HG02943 (cell line): Measurements from ENCODE around the gene MCM9.

Source experiments
- ATAC-seq: cut with Tn5 transposase; IDR thresholded peaks from one replicate; pipeline ENCODE4 v1.9.1; 2021; ENCODE audit warnings: mild to moderate bottlenecking, low read depth, moderate library complexity; ENCODE audit not compliant: unreplicated experiment

Gene MCM9

DNA sequence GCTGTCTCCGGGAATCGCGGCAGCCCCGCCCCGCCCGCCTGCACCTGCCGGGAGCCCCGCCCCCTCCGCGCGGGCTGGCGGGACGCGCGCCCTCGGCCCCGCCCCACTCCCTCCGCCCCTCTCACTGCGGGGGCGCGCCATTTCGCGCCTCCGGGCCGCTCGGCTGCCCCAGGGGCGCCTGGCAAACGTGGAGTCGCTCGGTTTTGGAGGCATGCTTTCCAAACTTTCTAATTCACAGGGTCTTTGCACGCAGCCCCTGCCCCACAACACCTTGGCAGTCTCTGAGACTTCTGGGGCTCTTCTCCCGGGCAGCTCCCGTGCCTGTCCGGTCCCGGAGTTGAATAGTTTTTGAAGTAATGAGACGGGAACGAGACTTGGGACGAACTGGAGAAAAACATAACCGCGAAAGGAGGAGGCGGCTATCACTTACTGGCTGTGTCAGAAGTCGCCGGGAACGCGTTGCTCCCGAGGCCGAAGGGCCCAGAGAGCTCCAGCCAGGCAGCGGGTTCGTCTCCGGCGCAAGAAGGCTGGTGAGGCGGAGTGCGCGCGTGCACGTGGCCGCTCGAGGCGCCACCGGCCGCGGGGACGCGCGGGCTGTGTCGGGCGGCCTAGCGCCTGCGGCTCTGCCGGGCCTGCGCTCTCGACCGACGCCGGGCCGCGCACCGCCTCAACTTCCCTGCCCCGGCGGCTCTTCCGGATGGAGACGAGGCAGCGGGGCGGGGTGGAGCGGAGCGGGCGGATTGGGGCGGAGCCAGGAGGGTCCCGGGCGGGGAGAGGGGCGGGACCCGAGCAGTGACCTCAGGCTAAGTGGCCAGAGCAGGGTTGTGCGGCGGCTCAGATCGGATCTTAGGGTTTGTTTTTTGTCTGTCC lies at the start of gene MCM9:
TSS of gene MCM9 (minus strand) at position 699 of the 870 bp plus-strand sequence. CDS start 3,436 bp downstream, outside the sequence.
- peak; percentile 91 for ATAC-seq

DNA sequence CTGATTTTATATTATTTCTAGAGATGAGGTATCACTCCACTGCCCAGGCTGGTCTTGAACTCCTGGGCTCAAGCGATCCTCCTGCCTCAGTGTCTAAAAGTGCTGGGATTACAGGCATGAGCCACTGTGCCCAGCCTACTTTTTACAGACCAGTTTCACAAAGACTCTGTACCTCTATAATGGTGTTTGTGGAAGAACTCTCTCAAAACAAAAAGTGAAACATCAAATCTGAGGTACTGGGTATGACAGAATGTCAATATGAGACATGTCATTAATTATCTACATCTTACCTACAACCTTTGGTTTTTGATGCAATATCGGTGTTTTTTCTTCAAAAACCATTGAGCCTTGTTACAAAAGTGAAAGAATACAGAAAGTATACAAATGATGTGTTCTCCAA lies 49.4 kb upstream of the MCM9 start:
- no peak for ATAC-seq

DNA sequence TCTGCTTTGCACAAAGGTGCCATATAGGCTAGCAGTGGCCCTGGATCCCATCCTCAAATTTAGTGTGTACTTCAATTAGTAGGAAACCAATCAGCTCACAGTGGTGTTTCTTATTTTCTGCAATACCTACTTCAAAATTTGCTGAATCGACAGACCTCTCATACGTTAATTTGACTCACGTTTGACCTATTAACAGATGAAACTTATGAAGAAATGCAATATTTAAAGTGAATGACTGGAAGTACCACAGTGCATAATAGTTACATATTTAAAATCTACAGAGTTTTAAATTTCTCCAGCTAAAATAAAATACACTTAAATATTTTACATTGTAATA lies 47.6 kb upstream of the MCM9 start:
- ATAC-seq, result no peak

DNA sequence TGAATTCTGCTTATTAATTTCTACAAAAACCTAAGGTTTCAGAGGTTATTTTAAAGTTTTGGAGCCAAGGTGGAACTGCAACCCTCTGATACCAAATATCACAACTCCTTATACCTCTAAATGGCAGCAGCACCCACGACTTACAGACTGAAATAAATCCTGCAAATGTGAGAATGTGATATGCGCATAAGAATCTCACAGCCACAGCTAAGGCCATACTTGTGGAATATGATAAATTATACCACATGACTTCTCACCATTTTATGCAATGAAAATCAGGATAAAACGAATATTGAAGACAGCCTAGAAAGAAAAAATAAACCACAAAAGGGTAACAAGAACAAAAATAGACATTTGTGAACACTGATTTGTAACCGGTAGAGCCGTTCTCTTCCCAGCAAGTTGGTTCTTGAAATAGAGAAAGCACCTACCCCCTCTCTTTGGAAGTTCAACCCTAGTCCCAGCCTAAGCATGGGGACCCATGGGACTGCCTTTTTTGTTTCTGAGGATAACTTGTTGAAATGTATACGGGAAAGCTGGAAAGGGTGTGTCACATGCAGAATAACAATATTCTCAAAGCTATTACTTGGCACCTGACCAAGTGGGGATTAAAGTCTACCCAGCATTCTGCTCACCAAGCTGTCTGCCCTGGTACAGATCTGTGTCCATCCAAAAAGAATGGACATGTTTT lies 47.1 kb upstream of the MCM9 start:
- no peak for ATAC-seq

DNA sequence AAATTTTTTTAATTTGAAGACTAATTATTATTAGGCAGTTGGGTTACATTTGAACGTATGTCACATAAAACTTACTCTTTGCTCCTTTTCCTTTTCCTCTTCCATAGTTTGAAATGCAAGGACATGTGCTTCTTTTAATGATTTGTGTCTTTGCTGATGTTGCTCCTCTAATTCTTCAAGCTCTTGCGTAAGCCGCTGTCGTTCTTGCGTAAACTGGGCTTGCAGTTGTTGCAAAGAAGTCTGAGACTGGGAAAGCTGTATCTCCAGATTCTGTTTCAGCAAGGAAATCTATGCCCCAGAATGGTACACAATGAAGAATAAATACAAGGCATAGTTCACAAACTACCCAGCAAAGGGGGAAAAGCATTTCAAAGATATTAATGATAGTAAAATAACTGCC lies 45.1 kb upstream of the MCM9 start:
- ATAC-seq, result no peak

DNA sequence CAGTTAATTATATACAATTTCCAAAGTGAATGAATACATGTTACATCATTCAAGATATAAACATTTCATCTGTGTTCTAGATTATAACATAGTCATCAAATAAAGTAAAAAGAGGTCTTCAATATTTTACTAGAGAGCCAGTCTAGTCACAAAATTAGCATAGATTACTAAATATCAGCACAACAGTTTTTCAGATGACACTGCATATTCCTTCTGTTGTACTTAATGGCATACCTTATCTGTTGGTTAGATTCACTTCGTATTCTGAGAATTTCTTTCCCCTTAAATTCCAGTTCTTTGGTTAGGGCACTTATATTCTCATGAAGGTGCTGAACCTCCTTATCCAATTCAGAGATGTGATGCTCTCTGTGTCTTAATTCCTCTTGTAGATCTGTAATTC lies 39.8 kb upstream of the MCM9 start:
- ATAC-seq, result no peak

DNA sequence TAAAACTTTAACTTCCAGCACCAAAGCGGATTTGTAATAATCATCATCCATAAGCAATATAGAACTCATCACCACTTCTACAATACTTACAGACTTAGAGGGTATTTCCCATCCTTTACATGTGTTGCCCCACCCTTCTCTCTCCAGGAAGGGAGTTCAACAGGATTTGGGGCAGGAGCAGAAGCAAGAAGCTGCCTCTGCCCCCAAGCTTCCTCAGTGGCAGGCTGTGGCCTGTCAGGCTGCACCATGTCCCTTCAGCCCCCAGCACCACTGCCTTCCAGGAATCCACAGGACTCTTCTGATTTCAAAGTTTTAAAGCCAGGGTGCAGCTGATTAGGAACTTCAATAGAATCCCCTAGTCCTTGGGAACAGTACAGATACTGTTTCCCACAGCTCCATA lies 36.7 kb upstream of the MCM9 start:
- no peak for ATAC-seq

DNA sequence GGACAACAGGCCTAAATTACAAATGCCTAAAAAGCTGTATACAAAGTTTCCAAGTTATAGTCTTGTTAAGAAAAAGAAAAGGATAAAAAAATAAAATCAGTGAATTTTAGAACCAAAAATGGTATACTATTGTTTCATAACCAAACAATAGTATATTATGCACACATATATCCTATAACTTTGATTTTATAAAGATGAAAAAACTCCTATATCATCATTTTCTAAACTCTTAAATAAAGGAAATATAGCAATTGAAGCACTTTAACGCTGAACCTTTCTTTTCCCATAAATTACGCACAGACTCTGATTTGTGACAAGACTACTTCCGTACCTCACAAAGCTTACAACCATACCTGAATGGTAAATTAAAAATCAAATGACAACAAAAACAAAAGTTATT lies 35.9 kb upstream of the MCM9 start:
- no peak for ATAC-seq

DNA sequence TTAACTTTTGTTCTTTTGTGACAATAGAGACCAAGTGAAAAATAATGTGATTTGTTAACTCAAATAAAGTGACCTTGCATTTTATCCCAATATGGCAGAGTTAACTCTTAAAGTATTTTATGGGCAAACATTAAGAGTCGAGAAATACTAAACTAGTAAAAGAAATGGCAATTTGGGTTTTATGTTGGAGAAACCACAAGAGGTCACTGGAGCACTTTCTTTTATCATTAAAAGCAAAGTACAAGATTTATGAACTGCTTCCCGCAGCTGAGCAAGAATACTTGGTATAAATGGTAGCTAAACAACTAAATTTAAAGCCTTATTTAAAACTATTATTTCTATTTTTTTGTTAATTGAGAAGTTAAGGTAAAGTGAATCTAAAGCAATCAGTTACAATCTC lies 33.5 kb upstream of the MCM9 start:
- no peak for ATAC-seq

DNA sequence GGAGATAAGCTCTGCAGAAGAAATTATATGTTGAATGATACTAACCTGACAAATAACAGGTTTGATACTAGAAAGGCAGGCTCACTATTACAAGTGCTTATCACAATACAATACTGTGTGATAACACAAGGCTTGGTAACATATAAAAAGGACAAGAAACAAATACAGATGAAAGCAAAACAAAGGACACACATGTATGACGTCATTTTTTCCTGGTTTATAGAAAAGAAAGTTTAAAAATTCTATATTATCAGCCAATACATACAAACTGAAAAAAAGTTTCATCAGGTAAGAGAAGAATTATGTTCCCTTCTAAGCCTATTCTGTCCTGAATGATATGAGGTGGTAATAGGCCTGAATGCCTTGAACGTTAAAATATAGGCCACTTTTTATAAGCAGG lies 32.3 kb upstream of the MCM9 start:
- no peak for ATAC-seq

DNA sequence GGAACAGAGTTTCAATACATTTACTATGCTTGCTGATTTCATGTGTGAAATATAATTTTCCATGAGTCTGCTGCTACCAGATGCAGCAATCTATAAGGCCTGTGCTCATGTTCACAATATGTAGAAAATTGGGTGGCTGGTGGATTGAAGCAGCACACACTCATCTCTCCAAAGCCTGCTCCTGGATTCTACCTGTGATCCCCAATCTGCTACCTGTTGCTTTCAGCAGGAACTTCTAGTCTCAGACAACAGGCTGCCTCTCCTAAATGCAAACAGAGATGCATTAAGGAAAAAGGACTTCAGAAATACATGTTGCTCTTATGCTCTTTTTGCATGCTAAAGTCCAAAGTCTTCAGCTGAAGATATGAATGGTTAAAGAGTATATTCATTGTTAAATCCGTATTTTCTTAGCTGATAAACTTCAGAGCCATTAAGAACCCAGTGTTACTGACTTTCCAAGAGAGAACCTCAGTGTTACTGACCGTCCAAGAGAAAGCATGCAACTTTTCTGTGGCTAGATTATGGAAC lies 30.9 kb upstream of the MCM9 start:
- no peak for ATAC-seq

DNA sequence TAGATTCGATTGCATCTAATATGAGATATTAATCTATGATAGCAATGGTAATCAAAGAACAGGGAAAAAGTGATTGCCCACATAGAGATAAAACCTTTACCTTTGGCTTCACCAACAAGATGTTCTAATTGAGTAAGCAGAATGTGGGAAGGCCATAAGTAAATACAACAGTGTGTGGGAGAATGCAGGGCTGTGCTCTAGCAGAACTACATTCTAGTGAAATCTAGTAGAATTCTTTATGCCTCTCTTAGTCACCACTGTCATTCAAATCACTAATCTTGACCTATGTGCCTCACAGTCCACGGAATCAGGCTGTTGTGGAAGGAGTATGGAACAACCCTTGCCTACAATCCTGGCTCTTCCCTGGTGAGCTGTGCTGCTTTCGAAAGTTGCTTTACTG lies 30.4 kb upstream of the MCM9 start:
- ATAC-seq, result no peak

DNA sequence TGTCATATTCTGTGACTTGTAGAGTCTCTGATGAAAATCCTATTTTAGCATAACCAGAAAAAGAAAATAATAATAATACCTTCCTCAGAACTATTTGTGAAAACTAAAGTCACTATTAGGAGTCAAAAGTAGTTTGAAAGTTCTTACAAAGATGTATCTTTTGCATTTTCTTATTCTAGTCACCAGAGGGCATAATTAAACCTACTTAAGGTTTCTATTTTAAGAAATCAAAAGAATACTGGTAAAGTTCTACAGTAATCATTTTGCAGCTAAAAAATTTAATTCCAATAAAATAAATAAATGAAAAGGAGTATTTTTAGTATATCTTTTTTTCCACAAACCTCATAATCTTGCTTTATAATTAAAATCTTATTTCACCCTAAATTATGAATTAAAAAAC lies 28.0 kb upstream of the MCM9 start:
- no peak for ATAC-seq

DNA sequence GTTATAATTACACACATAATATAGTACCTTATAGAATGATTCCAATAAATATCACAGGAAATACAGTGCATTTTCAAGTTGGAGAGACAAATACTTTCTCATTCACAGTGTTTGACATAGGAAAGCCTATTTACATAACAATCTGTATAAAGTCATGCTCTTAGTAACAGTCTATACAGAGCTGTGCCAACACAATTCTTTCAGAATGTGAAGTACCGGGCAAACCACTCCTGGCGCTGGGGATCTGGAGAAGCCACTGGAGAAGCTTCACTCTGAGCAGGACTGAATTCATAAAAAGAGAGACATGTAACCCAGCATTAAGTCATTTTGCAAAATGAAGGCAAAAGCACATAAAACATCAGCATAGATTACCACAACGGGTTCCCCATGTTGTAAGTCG lies 24.9 kb upstream of the MCM9 start:
- ATAC-seq, result no peak

DNA sequence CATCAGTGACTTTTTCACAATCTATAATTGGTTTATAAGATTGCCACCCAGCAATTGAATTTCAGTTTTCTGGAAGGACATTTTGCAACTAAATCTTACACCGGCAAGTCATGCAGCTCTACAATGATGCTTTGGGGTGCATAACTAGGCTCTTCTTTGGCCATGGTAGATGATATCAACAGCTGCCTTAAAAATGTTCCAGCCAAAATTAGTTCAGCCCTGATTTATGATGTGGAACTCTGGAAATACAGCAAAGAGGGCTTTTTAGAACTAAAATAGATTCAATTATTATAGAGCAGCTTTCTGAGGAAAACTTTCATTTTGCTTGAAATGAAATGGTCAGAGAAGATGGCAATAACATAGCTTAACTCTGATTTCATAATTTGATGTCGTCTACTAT lies 18.4 kb upstream of the MCM9 start:
- ATAC-seq, result no peak

DNA sequence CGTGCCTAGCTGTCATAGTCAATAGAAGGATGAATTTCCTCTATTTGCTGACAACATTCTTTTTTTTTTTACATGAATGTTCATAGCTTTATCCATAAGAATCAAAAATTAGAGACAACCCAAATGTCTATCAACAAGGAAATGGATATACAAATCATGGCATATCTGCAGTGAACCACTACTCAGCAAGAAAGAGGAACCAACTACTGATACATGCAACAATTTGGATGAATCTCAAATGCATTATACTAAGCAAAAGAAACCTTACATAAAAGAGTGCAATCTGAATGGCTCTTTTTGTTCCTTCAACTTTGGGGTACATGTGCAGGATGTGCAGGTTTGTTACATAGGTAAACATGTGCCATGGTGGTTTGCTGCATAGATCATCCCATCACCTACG lies 17.7 kb upstream of the MCM9 start:
- no peak for ATAC-seq

DNA sequence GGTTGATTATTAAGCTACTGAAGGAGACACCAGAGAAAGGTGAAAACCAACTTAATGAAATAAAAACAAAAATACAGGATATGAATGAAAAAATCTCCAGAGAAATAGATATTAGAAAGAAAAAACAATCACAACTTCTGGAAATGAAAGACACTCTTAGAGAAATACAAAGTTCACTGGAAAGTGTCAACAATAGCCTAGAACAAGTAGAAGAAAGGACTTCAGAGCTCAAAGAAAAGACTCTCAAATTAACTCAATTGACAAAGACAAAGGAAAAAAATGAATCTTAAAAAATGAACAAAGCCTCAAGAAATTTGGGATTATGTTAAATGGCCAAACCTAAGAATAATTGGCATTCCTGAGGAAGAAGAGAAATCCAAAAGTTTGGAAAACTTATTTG lies 10.3 kb upstream of the MCM9 start:
- no peak for ATAC-seq

DNA sequence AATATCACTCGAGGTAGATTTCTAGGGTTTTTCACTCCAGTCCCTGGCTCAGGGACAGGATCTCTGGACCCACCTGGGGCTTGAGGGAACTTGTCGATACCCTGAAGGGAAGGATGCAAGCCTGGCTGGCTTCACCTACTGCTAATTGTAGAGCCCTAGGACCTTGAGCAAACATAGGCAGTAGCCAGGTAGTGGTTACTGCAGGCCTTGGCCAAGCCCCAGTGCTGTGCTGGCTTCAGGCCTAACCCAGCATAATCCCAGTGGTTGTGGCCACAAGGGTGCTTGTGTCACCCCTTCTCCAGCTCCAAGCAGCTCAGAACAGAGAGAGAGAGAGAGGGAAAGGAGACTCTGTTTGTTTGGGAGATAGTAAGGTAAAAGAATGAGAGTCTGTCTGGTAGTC lies 5.8 kb upstream of the MCM9 start:
- ATAC-seq, result no peak

DNA sequence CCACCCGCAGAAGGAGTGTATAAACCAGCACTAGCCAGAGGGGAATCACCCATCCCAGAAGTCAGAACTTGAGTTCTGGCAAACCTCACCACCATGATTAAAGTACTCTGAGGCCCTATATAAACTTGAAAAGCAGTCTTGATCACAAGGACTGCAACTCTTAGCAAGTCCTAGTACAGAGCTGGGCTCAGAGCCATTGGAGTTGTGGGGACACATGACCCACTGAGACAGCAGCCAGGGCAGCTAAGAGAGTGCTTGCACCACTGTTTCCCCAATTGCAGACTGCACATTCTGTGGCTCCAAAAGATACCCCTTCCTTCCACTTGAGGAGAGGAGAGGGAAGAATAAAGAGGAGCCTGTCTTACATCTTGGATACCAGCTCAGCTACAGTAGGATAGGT lies 4.7 kb upstream of the MCM9 start:
- no peak for ATAC-seq

DNA sequence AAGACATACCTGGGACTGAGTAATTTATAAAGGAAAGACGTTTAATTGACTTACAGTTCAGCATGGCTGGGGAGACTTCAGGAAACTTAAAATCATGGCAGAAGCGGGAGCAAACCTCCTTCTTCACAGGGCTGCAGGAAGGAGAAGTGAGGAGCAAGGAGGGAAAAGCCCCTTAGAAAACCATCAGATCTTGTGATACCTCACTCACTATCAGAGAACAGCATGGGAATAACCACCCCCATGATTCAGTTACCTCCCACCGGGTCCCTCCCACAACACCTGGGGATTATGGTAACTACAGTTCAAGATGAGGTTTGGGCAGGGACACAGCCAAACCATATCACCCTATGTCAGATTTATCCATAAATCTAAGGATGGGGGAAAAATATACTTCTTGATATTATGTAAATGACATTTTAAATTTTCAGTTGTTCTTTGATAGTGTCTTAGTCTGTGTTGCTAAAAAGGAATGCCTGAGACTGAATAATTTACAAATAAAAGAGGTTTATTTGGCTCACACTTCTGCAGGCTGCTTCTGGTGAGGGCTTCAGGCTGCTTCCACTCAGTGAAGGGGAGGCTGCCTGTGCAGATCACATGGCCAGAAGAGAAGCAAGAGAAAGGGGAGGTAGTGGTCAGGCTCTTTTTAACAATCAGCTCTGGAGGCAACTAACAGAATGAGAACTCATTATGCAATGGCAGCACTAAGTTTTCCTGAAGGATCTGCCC lies 1.2 kb upstream of the MCM9 start:
- no peak for ATAC-seq

DNA sequence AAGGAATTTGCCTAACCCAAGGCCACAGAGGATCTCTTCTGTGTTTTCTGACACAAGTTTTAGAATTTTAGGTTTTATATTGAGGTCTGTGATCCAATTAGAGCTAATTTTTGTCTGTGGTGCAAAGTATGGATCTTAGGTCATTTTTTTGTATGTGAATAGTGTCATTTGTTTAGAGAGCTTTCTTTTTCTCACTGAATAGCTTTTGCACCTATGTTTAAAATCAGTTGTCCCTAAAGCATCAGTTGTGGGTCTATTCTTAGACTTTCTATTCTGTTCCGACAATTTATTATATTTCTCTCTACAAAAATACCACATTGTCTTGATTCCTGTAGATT lies 341 bp upstream of the MCM9 start:
- ATAC-seq, result peak; percentile 4
